ENCODE measurements around the gene GAS7.

Gene GAS7

GRCh38 chr17:9973669-9974447, 224.5 kb downstream of the GAS7 start:
- H3K4me3 ChIP-seq (ENCODE audit: low read depth, low read length), result no peak overlapping the region
- TF ChIP-seq CTCF (IDR thresholded peaks at IDR 0.05; ENCODE audit: low read depth, low read length), result no peak

- TF ChIP-seq CTCF (IDR thresholded peaks at IDR 0.05; ENCODE audit: low read depth, low read length), result no peak
- no peak overlapping the region for H3K4me3 ChIP-seq (ENCODE audit: low read depth, low read length)
Observed at GRCh38 chr17:9971991-9972390, 226.4 kb downstream of the GAS7 start.

GRCh38 chr17:9969301-9969935, 229.0 kb downstream of the GAS7 start:
- no peak for TF ChIP-seq CTCF (IDR thresholded peaks at IDR 0.05; ENCODE audit: low read depth, low read length)
- H3K4me3 ChIP-seq (ENCODE audit: low read depth, low read length), result no peak overlapping the region

GRCh38 chr17:9968881-9969280, 229.5 kb downstream of the GAS7 start:
- TF ChIP-seq CTCF (IDR thresholded peaks at IDR 0.05; ENCODE audit: low read depth, low read length), result no peak
- H3K4me3 ChIP-seq (ENCODE audit: low read depth, low read length), result no peak overlapping the region

GRCh38 chr17:9968008-9968407, 230.4 kb downstream of the GAS7 start:
- no peak overlapping the region for H3K4me3 ChIP-seq (ENCODE audit: low read depth, low read length)
- no peak for TF ChIP-seq CTCF (IDR thresholded peaks at IDR 0.05; ENCODE audit: low read depth, low read length)

- peak; percentile 61 for TF ChIP-seq CTCF (IDR thresholded peaks at IDR 0.05; ENCODE audit: low read depth, low read length)
- no peak overlapping the region for H3K4me3 ChIP-seq (ENCODE audit: low read depth, low read length)
Observed at GRCh38 chr17:9959377-9959981, 238.9 kb downstream of the GAS7 start.
